Thoracic aorta (tissue), 2 donors: ENCODE data around the gene PDLIM7. TPM values are rescaled to one million over a fixed set of nuclear protein-coding genes. Genes with fewer than 3 reads are reported as not detected.
A peak's percentile ranks its signal among the peaks of the same experiment; 100 is the strongest.

Experiments
- ATAC-seq: fragments of 150-250 bp; one replicate; pipeline ENCODE4 v1.8.0; 2017; ENCODE audit warnings: low read depth; ENCODE audit not compliant: insufficient number of reproducible peaks, low FRiP score
- DNase-seq: peaks from one replicate; pipeline ENCODE4 v3.0.0-alpha.2; 2020; ENCODE audit warnings: low spot score
- H3K27ac ChIP-seq, 2 donors: fragments of 200-600 bp; sonication (generic); 1 replicate in 1 of 2; 2 replicates in 1 of 2; pipeline ENCODE4 v1.5.1; 2016; ENCODE audit warnings: mild to moderate bottlenecking in 2 of 2, moderate library complexity in 2 of 2
- H3K27me3 ChIP-seq: fragments of 200-600 bp; sonication (generic); replicated peaks from 2 replicates; pipeline ENCODE4 v1.6.0; 2016; ENCODE audit warnings: mild to moderate bottlenecking; ENCODE audit not compliant: insufficient read depth
- H3K36me3 ChIP-seq: fragments of 200-600 bp; sonication (generic); one replicate; pipeline ENCODE4 v1.5.1; 2016
- H3K4me1 ChIP-seq, 2 donors: fragments of 200-600 bp; sonication (generic); 1 replicate in 1 of 2; 2 replicates in 1 of 2; pipeline versions ENCODE4 v1.5.1 to v1.6.0; 2016; ENCODE audit warnings: low read depth in 2 of 2, mild to moderate bottlenecking in 1 of 2; ENCODE audit not compliant: control insufficient read depth in 1 of 2
- H3K4me3 ChIP-seq: fragments of 200-600 bp; sonication (generic); 2 replicates; pipeline ENCODE4 v1.5.1; 2016; ENCODE audit warnings: mild to moderate bottlenecking
- H3K9me3 ChIP-seq: fragments of 200-600 bp; sonication (generic); 2 replicates; pipeline ENCODE4 v1.5.1; 2016
- total RNA-seq, 2 donors: library from RNA; depleted of rRNA; stranded (reverse); fragments of >200 nt; gene quantifications; one replicate each; pipeline versions ENCODE4 v1.1.0 to v1.2.3, GENCODE V29; 2016
- TF ChIP-seq, protein P1 (sequence below): fragments of 200-600 bp; sonication (generic); IDR thresholded peaks from one replicate; pipeline ENCODE4 v1.5.1; 2019; ENCODE audit warnings: antibody characterized with exemption

Gene PDLIM7
- total RNA-seq, 2 donors from 2014 or later, result 626 to 891 TPM

- Histone ChIP-seq H3K4me1 (peaks cover 10 to 14% of the 10 kb centered on the region in 2 donors), H3K27me3 (no peaks in the 10 kb centered on the region), H3K27ac (no peak overlapping the region), H3K36me3 (peaks cover 42% of the 10 kb centered on the region), H3K4me3 (no peak overlapping the region), H3K9me3 (no peaks in the 10 kb centered on the region)
- TF ChIP-seq, protein P1, sequence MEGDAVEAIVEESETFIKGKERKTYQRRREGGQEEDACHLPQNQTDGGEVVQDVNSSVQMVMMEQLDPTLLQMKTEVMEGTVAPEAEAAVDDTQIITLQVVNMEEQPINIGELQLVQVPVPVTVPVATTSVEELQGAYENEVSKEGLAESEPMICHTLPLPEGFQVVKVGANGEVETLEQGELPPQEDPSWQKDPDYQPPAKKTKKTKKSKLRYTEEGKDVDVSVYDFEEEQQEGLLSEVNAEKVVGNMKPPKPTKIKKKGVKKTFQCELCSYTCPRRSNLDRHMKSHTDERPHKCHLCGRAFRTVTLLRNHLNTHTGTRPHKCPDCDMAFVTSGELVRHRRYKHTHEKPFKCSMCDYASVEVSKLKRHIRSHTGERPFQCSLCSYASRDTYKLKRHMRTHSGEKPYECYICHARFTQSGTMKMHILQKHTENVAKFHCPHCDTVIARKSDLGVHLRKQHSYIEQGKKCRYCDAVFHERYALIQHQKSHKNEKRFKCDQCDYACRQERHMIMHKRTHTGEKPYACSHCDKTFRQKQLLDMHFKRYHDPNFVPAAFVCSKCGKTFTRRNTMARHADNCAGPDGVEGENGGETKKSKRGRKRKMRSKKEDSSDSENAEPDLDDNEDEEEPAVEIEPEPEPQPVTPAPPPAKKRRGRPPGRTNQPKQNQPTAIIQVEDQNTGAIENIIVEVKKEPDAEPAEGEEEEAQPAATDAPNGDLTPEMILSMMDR, result no peak
- DNase-seq (no peak), ATAC-seq (no peak)
These were observed 14.6 kb upstream of the PDLIM7 start for GRCh38 chr5:177511796-177512675.

- peaks cover 42% of the 10 kb centered on the region for H3K36me3 ChIP-seq
- H3K4me1 ChIP-seq, result peaks cover 9 to 13% of the 10 kb centered on the region in 2 donors
- H3K4me3 ChIP-seq, result no peak overlapping the region
- ATAC-seq, result no peak
- peak overlapping the region in 1 of 2 donors; percentile 5 for H3K27ac ChIP-seq
- no peak for DNase-seq
- no peaks in the 10 kb centered on the region for H3K27me3 ChIP-seq
- H3K9me3 ChIP-seq, result no peaks in the 10 kb centered on the region
- TF ChIP-seq, protein P1, result no peak
These were observed 13.8 kb upstream of the PDLIM7 start for GRCh38 chr5:177511181-177511580.

DNA sequence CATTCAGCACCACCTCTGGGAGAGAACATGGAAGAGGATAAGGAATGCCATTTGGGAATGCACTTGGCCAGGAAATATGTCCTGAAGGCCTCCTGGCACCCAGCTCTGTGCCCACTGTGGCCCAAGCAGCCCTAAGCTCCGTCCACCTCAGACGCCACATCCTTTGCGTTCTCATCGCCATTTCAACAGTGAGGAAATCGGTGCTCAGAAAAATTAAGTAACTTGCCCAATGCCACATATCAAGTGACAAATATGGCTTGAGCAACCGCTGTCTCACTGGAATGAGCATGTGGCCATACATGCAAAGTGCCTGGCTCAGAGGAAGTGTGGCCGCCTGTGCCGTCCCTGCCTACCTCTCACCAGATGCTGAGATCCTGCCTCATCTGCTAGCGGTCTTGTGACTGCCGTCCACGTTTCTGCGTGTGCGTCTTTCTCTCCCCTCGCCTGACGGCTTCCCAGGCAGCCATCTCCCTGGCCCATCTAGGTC is 13.2 kb upstream of the PDLIM7 start:
- Histone ChIP-seq H3K27ac (peak overlapping the region in 1 of 2 donors; percentile 44), H3K4me1 (peaks cover 4 to 7% of the 10 kb centered on the region in 2 donors), H3K9me3 (no peaks in the 10 kb centered on the region), H3K27me3 (no peaks in the 10 kb centered on the region), H3K36me3 (peaks cover 42% of the 10 kb centered on the region), H3K4me3 (no peak overlapping the region)
- no peak for ATAC-seq
- TF ChIP-seq, protein P1, result no peak
- no peak for DNase-seq

DNA sequence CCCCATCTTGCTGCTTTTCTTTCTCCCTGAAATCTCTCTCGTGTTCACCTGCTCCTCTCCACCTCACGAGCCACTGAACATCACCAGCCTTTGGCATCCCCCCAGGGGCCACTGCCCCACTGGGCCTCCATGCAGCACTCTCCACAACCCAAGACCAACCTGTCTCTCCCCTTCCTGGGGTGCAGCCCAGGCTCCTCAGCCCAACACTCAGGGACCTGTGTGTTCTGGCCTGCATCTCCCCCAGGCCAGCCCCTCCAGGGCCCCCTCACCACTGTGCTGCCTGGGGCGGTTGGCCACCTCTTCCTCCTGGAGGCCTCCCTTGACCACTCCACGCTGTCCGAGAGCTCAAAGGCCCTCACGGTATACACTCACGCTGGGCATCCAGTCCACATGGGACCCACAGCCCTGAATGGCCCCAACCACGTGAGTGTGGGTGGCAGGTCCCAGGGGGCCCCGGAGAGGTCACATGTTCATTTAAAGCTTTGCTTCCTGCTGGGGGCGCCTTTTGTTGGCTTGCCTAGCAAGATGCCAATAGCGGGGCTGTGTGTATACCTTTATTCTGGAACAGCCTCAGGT is 12.7 kb upstream of the PDLIM7 start:
- Histone ChIP-seq H3K4me3 (peak overlapping the region; percentile 66), H3K36me3 (peaks cover 36% of the 10 kb centered on the region), H3K27ac (peak overlapping the region in 1 of 2 donors; percentile 44), H3K27me3 (no peaks in the 10 kb centered on the region), H3K9me3 (no peaks in the 10 kb centered on the region), H3K4me1 (peaks cover 0 to 2% of the 10 kb centered on the region in 2 donors)
- TF ChIP-seq, protein P1, result no peak
- DNase-seq, result no peak
- ATAC-seq, result no peak

DNA sequence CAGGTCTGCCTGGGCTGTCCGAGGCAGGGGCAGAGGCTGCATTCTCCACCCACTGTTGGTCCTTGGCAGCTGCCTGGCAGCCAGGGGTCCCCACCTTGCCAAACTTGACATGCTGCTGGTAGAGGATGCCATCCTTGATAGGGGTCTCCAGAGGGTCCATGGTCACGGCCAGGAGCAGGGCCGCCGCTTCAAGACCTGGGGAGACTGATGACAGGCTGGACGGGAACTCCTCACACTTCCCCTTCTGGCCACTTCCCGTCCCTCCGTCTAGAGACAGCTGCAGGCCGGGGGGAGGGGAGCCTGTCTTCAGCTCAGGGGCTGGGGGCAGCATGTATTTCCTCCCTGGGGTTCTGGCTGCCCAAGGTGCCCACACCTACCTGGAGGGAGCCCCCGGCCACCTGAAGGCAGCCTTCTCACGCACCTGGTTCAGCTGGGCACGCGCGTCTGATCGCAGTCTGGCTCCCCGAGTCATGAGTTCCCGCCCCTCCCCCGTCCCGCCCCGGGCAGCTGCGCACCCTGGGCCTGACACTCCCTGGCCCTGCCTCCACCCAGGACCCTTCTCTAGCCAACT is 12.1 kb upstream of the PDLIM7 start, which contains the start of gene DOK3:
DOK3 (minus strand) TSS at position 446 of the 571 bp plus-strand sequence; CDS start at position 160, 286 bp downstream.
- no peaks in the 10 kb centered on the region for H3K4me1 ChIP-seq
- TF ChIP-seq, protein P1, result no peak
- DNase-seq, result no peak
- H3K36me3 ChIP-seq, result peaks cover 30% of the 10 kb centered on the region
- H3K4me3 ChIP-seq, result peak within 1 kb of the TSS; percentile 66
- no peaks in the 10 kb centered on the region for H3K9me3 ChIP-seq
- ATAC-seq, result no peak
- peak within 1 kb of the TSS; percentile 44 to 56 for H3K27ac ChIP-seq
- no peaks in the 10 kb centered on the region for H3K27me3 ChIP-seq
